Mammary epithelial cell (primary cell): ENCODE data around the gene CD300LD.

ENCODE experiments used
- CTCF ChIP-seq, 2 donors: IDR thresholded peaks in 1 of 2; conservative IDR thresholded peaks in 1 of 2; 2 replicates each; pipeline ENCODE4 v1.5.1; 2011 to 2012; ENCODE audit warnings: inconsistent platforms in 2 of 2, low read length in 2 of 2, mild to moderate bottlenecking in 2 of 2, control low read depth in 1 of 2, low read depth in 1 of 2; ENCODE audit not compliant: insufficient read depth in 1 of 2; ENCODE audit errors: extremely low read depth in 1 of 2
- EZH2 ChIP-seq: IDR thresholded peaks from 2 replicates; pipeline ENCODE4 v1.6.1; 2012; ENCODE audit warnings: low read length, inconsistent platforms, borderline replicate concordance

DNA sequence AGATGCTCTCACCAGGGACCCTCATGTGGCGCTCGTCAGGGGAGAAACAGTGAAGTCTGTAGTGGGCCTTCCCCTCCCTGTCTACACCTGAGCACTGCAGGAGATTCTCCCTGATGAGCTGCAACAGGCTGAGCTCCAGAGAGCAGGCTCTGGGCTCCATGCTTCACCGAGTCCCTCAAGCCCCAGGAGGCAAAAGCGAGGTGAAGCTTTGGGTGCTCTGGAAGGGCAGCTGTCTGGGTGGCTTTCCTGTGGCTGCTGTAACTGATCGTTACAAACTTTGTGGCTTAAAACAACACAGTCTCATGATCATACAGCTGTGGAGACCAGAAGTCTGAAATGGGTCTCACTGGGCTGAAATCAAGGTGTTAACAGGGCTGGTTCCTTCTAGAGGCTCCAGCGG is 12.1 kb upstream of the CD300LD start:
- TF ChIP-seq CTCF (conservative IDR thresholded peaks at IDR 0.05 in 1 of 2, IDR thresholded peaks at IDR 0.05 in 1 of 2; ENCODE audit: extremely low read depth in 1 of 2, insufficient read depth in 1 of 2, low read depth in 1 of 2, low read length in 2 of 2) (no peak), EZH2 (no peak)
